Measurements from ENCODE around the gene PRICKLE2.
A peak's percentile ranks its signal among the peaks of the same experiment; 100 is the strongest.

Gene PRICKLE2
- 0 to 0.27 reads per million in 2 donors for total RNA-seq

DNA sequence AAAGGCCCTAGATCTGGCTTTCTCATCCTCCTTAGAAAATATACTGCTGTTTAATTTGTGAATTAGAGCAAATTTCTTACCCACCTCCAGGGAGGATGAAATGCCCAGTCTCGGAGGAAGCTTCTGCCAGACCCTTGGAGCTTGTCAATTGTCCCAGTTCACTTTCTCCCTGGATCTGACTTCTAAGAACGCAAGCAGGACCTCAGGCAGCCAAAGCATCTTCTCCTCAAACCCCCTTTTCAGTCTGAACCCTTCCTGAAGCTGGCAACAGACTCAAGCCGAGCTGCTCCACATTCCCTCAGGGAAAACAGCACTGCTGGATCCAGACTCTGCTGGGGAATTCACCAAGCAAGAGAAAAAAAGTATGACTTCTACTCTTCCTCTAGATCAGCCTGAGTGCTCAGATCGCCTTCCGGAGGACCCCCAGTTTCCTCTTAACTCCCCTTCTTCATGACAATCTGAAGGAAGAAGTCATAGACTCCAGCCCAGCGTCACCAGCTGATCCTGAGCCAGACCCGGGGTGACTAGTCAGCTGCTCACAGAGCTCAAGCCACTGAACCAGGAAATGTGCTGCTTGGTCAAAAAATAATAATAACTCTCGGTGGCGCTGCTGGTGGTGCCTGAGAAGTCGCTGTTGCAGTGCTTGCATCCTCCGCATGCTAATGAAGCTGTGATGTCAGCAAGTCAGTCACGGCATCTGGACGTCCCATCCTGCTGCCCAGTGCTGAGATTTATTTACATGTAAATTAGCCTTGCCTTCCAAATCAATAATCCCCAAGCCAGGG, at the start of gene PRICKLE2:
TSS of gene PRICKLE2 (minus strand) at position 641 of the 785 bp plus-strand sequence. CDS start 26,539 bp downstream, outside the sequence.
- DNase-seq: peak in 1 of 5 experiments; percentile 5

DNA sequence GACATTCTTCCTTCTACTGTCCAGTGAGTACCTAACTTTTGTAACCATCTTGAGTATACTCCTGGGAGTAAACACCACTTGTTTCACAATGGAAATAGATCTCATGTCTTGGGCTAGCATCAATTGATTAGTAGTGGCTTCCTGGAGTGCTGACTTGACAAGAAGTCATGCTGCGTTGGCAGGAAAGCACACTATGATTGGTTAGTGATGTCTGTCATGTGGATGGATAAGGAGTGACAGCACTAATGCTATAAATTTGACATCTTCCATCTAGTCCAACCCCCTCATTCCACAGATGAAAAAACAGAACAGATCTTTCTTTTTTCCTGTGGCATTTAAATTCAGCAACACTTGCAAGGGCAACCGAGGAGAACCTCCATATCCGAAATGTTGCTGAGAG, 47.6 kb upstream of the PRICKLE2 start:
- DNase-seq: no peak

DNA sequence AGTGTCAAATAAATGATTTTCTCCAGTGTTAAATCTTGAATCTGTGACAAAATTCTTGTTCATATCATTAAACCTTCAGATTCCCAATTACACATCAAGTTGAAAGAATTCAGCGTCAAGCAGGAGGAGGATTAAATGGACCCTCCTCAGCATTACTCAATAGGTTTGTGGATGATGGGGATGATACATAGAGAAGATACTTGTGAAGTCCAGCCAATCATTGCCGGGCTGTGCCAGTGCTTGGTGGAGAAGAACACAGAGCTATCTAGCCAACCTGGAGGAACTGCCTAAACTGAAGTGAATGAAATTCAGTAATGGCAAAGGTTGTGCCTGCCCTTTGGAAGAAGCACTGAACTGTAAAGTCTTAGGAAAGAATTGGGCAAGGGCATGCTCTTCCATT, 47.0 kb upstream of the PRICKLE2 start:
- DNase-seq: no peak

DNA sequence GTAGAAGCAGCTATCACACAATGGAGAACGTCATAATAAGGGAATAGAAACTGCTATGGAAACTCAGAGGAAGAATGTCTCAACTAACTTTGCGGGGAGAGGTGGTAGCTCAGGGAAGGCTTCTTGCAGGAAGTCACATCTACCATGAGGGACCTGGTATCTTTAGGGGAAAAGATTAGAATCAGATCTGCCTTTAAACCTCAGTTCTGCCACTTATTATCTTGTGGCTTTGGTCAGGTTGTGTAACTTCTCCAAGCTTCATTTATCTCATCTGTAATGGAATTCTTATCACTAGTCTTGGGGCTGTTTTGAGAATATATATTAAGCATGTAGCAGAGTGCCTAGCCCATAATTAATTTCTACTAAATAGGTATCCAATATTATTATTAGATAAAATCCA, 46.4 kb upstream of the PRICKLE2 start:
- DNase-seq: no peak

GRCh38 chr3:64270866-64271260, 45.6 kb upstream of the PRICKLE2 start:
- DNase-seq: no peak

- no peak for DNase-seq
Observed at GRCh38 chr3:64270142-64270865, 45.0 kb upstream of the PRICKLE2 start.

DNA sequence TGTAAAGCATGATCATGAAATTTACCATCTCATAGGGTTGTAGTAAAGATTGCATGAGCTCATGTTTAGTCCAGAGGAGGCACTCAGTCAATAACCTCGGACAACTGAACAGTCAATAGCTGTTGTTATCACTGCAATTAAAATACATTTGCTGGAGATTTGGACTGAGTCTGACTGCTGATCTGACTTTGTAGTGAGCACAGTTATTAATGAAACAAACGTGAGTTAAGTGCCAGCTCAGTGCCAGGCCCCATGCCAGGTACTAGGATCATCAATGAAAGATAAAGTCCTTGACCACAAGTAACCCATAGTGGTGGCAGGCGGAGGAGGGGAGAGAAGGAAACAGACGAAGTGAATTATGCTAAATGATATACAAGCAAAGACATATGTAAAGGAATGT, 43.7 kb upstream of the PRICKLE2 start:
- no peak for DNase-seq

- DNase-seq: no peak
Observed at GRCh38 chr3:64267721-64268604, 42.7 kb upstream of the PRICKLE2 start.

GRCh38 chr3:64266983-64267382, 41.7 kb upstream of the PRICKLE2 start:
- no peak for DNase-seq

GRCh38 chr3:64266065-64266931, 41.0 kb upstream of the PRICKLE2 start:
- DNase-seq: no peak

- no peak for DNase-seq
Observed at GRCh38 chr3:64265646-64266045, 40.4 kb upstream of the PRICKLE2 start.

- DNase-seq: no peak
Observed at GRCh38 chr3:64264501-64265109, 39.3 kb upstream of the PRICKLE2 start.

DNA sequence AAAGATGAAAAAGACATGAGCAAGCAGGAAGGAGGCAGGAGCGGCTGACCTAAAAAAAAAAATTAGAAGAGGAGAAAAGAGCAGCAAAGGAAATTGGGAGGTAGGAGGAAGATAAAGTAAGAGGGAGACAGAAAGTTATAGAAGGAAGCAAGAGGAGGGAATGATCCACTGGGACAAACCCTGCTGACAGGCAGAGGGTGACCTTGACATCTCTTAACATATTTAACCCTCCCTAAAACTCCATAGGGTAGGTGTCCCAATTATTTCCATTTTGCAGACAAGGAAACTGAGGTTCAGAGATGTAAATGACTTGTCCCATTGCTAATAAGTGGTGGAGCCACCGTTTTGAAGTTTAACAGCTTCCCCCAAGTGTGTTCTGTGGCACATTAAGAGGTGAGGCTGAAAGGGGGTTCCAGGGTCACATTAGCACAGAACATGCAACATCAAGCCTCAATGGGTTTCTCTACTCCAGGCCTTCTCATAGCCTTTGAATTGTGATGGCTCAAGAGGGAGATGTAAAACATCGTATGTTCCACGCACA, 37.4 kb upstream of the PRICKLE2 start:
- DNase-seq: no peak

DNA sequence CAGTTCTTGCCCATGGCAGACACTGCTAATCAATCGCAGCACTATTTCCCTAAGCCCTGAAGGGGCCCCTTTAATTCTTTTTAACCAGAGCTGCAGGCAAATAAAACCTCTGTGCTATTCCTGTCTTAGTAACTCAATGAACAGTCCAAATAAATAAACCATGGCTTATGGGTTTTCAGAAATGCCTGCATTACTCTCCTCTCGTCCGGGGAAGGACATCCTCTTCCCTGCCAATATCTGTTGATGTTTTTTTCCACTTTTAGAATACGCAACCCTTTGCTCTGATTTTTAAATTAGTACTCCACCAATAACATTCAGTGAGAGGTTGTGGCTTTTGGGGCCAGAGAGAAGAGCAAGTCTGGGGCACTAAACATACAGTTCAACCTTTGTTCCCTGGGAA, 35.2 kb upstream of the PRICKLE2 start:
- DNase-seq: no peak

GRCh38 chr3:64259636-64260035, 34.4 kb upstream of the PRICKLE2 start:
- no peak for DNase-seq

GRCh38 chr3:64257100-64257755, 32.0 kb upstream of the PRICKLE2 start:
- no peak for DNase-seq

GRCh38 chr3:64255741-64256340, 30.6 kb upstream of the PRICKLE2 start:
- DNase-seq: no peak

DNA sequence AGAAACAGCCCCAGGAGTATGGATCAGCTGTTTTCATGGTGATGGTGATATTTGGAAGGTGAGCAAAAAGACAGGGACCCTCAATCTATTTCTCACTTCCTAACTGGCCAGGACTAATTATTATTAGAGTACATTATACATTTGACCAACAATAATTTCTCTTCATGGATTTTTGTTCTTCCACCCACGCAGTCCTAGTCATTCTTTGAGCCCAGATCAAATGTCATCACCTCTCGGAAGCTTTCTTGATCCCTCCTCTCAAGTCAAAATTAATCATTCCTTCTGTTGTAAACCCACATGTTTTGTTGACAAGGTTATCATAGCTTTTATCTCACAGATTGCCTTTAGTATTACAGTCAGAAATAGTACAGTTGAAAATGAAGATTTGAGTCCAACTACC, 29.2 kb upstream of the PRICKLE2 start:
- no peak for DNase-seq

- DNase-seq: no peak
Observed at GRCh38 chr3:64253689-64254088, 28.4 kb upstream of the PRICKLE2 start.

DNA sequence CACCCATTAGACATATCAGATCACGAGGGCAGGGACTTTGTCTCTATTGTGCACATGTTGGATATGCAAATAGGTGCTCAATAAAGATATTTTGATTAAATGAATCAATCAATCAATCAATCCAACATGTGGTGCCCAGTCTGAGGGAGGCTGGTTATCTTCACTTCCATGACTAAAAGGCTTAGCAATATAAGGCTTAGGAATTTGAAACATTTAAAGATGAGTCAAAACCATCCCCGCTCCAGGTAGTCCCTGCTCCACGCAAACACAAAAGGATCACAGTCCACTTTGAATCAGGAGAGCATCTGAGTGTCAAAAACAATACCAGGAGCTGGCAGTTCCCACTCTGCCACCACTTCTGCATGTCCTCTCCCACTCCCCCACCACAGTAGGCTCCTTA, 25.8 kb upstream of the PRICKLE2 start:
- no peak for DNase-seq
